ENCODE data around the gene RAB12. TPM values are rescaled to one million over a fixed set of nuclear protein-coding genes. Genes with fewer than 3 reads are reported as not detected.

The RAB12 gene
- total RNA-seq, 1 donor from 2014 or later, result 19.2 TPM

GRCh38 chr18:8659609-8660242 lies 50.5 kb downstream of the RAB12 start:
- DNase-seq (ENCODE audit: low spot score), result no peak
- no peaks in the 10 kb centered on the region for H3K4me1 Mint-ChIP-seq (ENCODE audit: low read depth)
- no peak overlapping the region for H3K4me3 Mint-ChIP-seq
- H3K36me3 Mint-ChIP-seq (ENCODE audit: low read depth), result no peaks in the 10 kb centered on the region
- H3K27ac Mint-ChIP-seq, result no peak overlapping the region
- intact Hi-C loops (cut with micrococcal nuclease), result no loop called here
- peaks cover 12% of the 10 kb centered on the region for H3K27me3 Mint-ChIP-seq (ENCODE audit: insufficient read depth)
- H3K9me3 Mint-ChIP-seq, result no peaks in the 10 kb centered on the region

DNA sequence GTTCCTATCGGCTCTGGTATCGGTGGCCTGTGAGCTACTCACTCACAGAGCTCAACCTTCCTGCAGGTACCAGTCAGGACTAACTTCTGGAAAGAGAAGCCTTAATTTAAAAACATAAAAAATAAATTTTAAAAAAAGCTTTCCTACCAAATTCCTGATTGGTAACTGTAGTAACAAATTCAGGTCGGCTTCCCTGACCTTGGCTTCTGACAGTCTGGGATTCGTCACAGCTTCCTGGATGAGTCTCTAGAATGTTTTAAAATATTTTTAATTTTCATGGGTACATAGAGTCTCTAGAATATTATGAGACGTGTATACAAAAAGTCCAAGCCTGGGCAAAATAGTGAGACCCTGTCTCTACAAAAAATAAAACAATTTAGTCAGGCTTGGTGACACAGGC lies 51.1 kb downstream of the RAB12 start:
- H3K9me3 Mint-ChIP-seq, result no peaks in the 10 kb centered on the region
- no peak overlapping the region for H3K4me3 Mint-ChIP-seq
- H3K27ac Mint-ChIP-seq, result no peak overlapping the region
- no peaks in the 10 kb centered on the region for H3K36me3 Mint-ChIP-seq (ENCODE audit: low read depth)
- intact Hi-C loops (cut with micrococcal nuclease), result no loop called here
- no peaks in the 10 kb centered on the region for H3K4me1 Mint-ChIP-seq (ENCODE audit: low read depth)
- peaks cover 10% of the 10 kb centered on the region for H3K27me3 Mint-ChIP-seq (ENCODE audit: insufficient read depth)
- no peak for DNase-seq (ENCODE audit: low spot score)

GRCh38 chr18:8661754-8662559 lies 52.7 kb downstream of the RAB12 start:
- H3K27me3 Mint-ChIP-seq (ENCODE audit: insufficient read depth), result peaks cover 7% of the 10 kb centered on the region
- no peaks in the 10 kb centered on the region for H3K4me1 Mint-ChIP-seq (ENCODE audit: low read depth)
- H3K27ac Mint-ChIP-seq, result no peak overlapping the region
- H3K9me3 Mint-ChIP-seq, result no peaks in the 10 kb centered on the region
- no peaks in the 10 kb centered on the region for H3K36me3 Mint-ChIP-seq (ENCODE audit: low read depth)
- no peak overlapping the region for H3K4me3 Mint-ChIP-seq
- no peak for DNase-seq (ENCODE audit: low spot score)
- intact Hi-C loops (cut with micrococcal nuclease), result no loop called here

GRCh38 chr18:8662560-8663255 lies 53.5 kb downstream of the RAB12 start:
- Mint-ChIP-seq H3K36me3 (ENCODE audit: low read depth) (no peaks in the 10 kb centered on the region), H3K4me1 (ENCODE audit: low read depth) (no peaks in the 10 kb centered on the region), H3K27me3 (ENCODE audit: insufficient read depth) (peaks cover 7% of the 10 kb centered on the region), H3K9me3 (no peaks in the 10 kb centered on the region), H3K27ac (no peak overlapping the region), H3K4me3 (no peak overlapping the region)
- no peak for DNase-seq (ENCODE audit: low spot score)
- intact Hi-C loops (cut with micrococcal nuclease), result no loop called here

DNA sequence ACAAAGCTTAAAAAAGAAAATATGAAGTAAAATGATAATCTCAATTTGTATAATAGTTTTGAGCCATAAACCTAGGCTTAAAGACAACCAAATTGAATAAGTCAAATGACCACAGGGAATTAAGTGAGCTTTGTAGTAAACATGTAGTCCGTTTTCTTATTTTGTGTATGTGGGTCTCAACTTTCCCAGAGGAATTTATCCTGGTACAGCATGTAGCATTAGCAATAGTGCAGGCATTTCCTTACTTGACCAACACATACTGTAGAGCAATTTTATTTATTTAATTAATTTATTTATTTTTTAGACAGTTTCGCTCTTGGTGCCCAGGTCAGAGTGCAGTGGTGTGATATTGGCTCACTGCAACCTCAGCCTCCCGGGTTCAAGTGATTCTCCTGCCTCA lies 58.6 kb downstream of the RAB12 start:
- H3K4me3 Mint-ChIP-seq, result no peak overlapping the region

GRCh38 chr18:8668381-8668780 lies 59.1 kb downstream of the RAB12 start:
- no peaks in the 10 kb centered on the region for H3K36me3 Mint-ChIP-seq (ENCODE audit: low read depth)
- peaks cover 1% of the 10 kb centered on the region for H3K4me1 Mint-ChIP-seq (ENCODE audit: low read depth)
- no peak for DNase-seq (ENCODE audit: low spot score)
- H3K27me3 Mint-ChIP-seq (ENCODE audit: insufficient read depth), result peaks cover 9% of the 10 kb centered on the region
- H3K9me3 Mint-ChIP-seq, result no peaks in the 10 kb centered on the region
- no peak overlapping the region for H3K4me3 Mint-ChIP-seq
- intact Hi-C loops (cut with micrococcal nuclease), result no loop called here
- no peak overlapping the region for H3K27ac Mint-ChIP-seq

More for the DNA sequence above, 58.6 kb downstream of the RAB12 start:
- DNase-seq (ENCODE audit: low spot score), result no peak
- intact Hi-C loops (cut with micrococcal nuclease), result no loop called here
- H3K4me1 Mint-ChIP-seq (ENCODE audit: low read depth), result no peaks in the 10 kb centered on the region
- H3K9me3 Mint-ChIP-seq, result no peaks in the 10 kb centered on the region
- no peaks in the 10 kb centered on the region for H3K36me3 Mint-ChIP-seq (ENCODE audit: low read depth)
- no peak overlapping the region for H3K27ac Mint-ChIP-seq
- H3K27me3 Mint-ChIP-seq (ENCODE audit: insufficient read depth), result peaks cover 9% of the 10 kb centered on the region

DNA sequence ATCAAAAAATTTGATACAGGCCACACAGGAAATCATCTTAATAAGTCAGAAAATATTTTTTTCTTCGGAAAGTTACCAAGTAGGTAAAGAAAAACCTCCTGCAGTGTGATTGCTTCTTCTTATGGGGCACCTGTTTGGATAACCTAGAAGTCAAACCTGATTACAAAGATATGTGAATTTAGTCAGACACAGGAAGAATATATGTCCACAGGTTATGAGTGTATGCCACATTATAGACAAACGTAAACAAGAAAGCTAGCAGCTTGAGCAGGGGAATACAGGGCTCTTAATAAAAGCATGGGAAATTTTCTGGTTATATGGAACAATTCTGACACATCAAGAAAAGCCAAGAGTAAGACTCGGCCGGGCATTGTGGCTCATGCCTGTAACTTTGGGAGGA lies 60.3 kb downstream of the RAB12 start:
- H3K27me3 Mint-ChIP-seq (ENCODE audit: insufficient read depth), result peaks cover 10% of the 10 kb centered on the region
- H3K4me1 Mint-ChIP-seq (ENCODE audit: low read depth), result peaks cover 5% of the 10 kb centered on the region
- intact Hi-C loops (cut with micrococcal nuclease), result no loop called here
- H3K27ac Mint-ChIP-seq, result no peak overlapping the region
- no peak overlapping the region for H3K4me3 Mint-ChIP-seq
- no peak for DNase-seq (ENCODE audit: low spot score)
- H3K36me3 Mint-ChIP-seq (ENCODE audit: low read depth), result no peaks in the 10 kb centered on the region
- no peaks in the 10 kb centered on the region for H3K9me3 Mint-ChIP-seq

GRCh38 chr18:8673256-8674209 lies 64.3 kb downstream of the RAB12 start:
- intact Hi-C loops (cut with micrococcal nuclease), result no loop called here
- Mint-ChIP-seq H3K9me3 (no peaks in the 10 kb centered on the region), H3K27ac (no peak overlapping the region), H3K4me1 (ENCODE audit: low read depth) (peaks cover 5% of the 10 kb centered on the region), H3K27me3 (ENCODE audit: insufficient read depth) (peaks cover 10% of the 10 kb centered on the region), H3K4me3 (no peak overlapping the region), H3K36me3 (ENCODE audit: low read depth) (no peaks in the 10 kb centered on the region)
- no peak for DNase-seq (ENCODE audit: low spot score)

DNA sequence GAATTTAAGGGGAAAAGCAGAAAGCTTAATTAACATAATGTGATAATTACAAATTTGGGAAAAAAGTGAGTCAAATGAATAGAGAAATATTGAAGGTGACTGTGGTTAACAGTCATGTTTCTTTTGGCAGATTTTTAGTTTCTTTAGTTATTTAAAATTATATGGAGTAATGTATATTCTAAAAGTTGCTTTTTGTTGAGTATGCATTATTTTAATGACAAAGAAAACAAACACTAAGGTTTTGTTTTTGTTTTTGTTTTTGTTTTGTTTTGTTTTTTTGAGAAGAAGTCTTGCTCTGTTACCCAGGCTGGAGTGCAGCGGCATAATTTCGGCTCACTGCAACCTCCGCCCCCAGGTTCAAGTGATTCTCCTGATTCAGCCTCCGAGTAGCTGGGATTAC lies 65.8 kb downstream of the RAB12 start:
- no peak for DNase-seq (ENCODE audit: low spot score)
- peaks cover 5% of the 10 kb centered on the region for H3K4me1 Mint-ChIP-seq (ENCODE audit: low read depth)
- H3K36me3 Mint-ChIP-seq (ENCODE audit: low read depth), result no peaks in the 10 kb centered on the region
- H3K27ac Mint-ChIP-seq, result no peak overlapping the region
- intact Hi-C loops (cut with micrococcal nuclease), result no loop called here
- H3K9me3 Mint-ChIP-seq, result no peaks in the 10 kb centered on the region
- peaks cover 15% of the 10 kb centered on the region for H3K27me3 Mint-ChIP-seq (ENCODE audit: insufficient read depth)
- H3K4me3 Mint-ChIP-seq, result no peak overlapping the region

DNA sequence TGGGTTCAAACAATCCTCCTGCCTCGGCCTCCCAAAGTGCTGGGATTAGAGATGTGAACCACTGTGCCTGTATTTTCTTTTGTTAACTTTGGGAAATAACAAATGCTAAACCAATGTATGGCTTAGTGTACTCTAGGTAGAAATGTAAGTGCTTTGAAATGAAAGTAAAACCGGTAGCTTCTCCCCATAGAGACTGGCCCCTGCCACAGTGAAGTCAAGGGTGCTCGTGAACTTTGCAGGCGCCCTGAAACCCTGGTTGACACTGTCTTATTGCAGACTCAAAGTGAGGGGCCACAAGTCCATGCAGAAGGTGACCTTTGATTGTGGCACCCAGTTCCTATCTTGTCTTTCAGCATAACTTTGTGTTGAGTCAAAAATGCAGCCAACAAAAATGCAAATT lies 72.0 kb downstream of the RAB12 start:
- H3K9me3 Mint-ChIP-seq, result no peaks in the 10 kb centered on the region
- no peak for DNase-seq (ENCODE audit: low spot score)
- H3K4me1 Mint-ChIP-seq (ENCODE audit: low read depth), result peaks cover 5% of the 10 kb centered on the region
- H3K4me3 Mint-ChIP-seq, result no peak overlapping the region
- no peak overlapping the region for H3K27ac Mint-ChIP-seq
- peaks cover 8% of the 10 kb centered on the region for H3K27me3 Mint-ChIP-seq (ENCODE audit: insufficient read depth)
- intact Hi-C loops (cut with micrococcal nuclease), result no loop called here
- H3K36me3 Mint-ChIP-seq (ENCODE audit: low read depth), result no peaks in the 10 kb centered on the region

- H3K27me3 Mint-ChIP-seq (ENCODE audit: insufficient read depth), result peaks cover 6% of the 10 kb centered on the region
- DNase-seq (ENCODE audit: low spot score), result no peak
- intact Hi-C loops (cut with micrococcal nuclease), result no loop called here
- peaks cover 5% of the 10 kb centered on the region for H3K4me1 Mint-ChIP-seq (ENCODE audit: low read depth)
- H3K9me3 Mint-ChIP-seq, result no peaks in the 10 kb centered on the region
- no peak overlapping the region for H3K27ac Mint-ChIP-seq
- H3K36me3 Mint-ChIP-seq (ENCODE audit: low read depth), result no peaks in the 10 kb centered on the region
- no peak overlapping the region for H3K4me3 Mint-ChIP-seq
These were observed 75.3 kb downstream of the RAB12 start for GRCh38 chr18:8684577-8684976.

- Mint-ChIP-seq H3K36me3 (ENCODE audit: low read depth) (no peaks in the 10 kb centered on the region), H3K9me3 (no peaks in the 10 kb centered on the region), H3K4me3 (no peak overlapping the region), H3K27ac (no peak overlapping the region), H3K4me1 (ENCODE audit: low read depth) (peaks cover 5% of the 10 kb centered on the region), H3K27me3 (ENCODE audit: insufficient read depth) (peaks cover 6% of the 10 kb centered on the region)
- DNase-seq (ENCODE audit: low spot score), result no peak
- intact Hi-C loops (cut with micrococcal nuclease), result no loop called here
These were observed 76.1 kb downstream of the RAB12 start for GRCh38 chr18:8685141-8685913.

Data from activated T-helper 1 cell treated with anti-CD3 and anti-CD28 coated beads, Interleukin-12 subunit alpha, Interleukin-12 subunit beta, Interleukin-2, Interleukin-4 antibody, amounts not matched to agents 30 ng/mL and 10 ng/mL and 1 ng/mL, durations not matched to agents 14 hours and 24 hours and 36 hours (primary cell).